NOMO-1 (cell line): ENCODE measurements around the gene TMOD2.

Source experiments
- DNase-seq, 2 experiments: peaks; one replicate each; lab custom pipeline; 2025; ENCODE audit not compliant: unreplicated experiment in 2 of 2; lab: John Stamatoyannopoulos, UW

TMOD2 gene

DNA sequence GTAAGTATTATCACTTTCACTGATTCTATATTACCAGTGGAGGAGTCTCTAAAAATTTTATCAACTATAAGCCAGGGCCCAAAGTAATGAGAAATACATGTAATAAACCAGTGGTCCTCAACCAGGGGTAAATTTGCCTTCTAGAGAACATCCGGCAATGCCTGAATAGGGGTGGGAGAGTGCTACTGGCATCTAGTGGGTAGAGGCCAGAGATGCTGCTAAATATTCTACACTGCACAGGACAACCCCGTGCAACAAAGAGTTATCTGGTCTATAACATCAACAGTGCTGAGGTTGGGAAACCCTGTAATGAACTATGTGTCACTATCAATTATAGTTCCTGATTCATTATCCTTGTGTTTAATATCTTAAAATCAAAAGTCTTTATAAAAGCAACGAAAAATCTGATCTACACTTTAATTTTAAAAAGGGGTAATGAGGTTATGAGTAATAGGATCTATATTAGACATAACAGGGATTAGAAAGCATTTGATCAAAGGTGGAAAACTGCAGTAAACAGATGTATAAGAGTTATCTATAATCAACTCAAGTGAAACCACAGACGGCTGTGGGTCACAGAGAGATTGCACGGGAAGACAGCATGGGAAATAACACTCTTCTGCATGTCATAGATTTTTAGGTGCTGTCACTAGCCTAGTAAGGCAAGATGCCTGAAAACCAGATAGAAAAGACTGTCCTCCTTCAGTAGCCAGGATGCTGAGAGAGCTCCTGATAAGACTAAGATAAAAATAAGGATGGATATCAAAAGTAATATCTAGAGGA is 16.0 kb upstream of the TMOD2 start:
- DNase-seq: no peak

DNA sequence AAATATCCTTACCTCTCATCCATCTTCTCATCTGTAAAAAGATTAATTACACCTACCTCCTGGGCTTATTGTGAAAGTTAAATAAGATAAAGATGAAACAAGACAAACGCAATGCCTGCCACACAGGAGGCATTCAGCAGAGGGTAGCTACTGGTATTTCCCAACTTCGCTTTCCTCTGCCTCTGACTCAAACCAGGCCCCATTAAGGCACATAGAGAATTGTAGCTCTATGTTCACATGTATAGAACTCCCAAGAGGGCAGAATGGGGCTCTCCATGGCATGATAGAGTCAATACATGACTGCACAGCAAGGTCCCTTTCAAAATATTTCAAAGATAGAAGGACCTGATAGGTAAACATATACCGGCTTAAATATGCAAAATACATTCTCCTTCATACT is 15.3 kb upstream of the TMOD2 start:
- peak; percentile 33 to 50 for DNase-seq

DNA sequence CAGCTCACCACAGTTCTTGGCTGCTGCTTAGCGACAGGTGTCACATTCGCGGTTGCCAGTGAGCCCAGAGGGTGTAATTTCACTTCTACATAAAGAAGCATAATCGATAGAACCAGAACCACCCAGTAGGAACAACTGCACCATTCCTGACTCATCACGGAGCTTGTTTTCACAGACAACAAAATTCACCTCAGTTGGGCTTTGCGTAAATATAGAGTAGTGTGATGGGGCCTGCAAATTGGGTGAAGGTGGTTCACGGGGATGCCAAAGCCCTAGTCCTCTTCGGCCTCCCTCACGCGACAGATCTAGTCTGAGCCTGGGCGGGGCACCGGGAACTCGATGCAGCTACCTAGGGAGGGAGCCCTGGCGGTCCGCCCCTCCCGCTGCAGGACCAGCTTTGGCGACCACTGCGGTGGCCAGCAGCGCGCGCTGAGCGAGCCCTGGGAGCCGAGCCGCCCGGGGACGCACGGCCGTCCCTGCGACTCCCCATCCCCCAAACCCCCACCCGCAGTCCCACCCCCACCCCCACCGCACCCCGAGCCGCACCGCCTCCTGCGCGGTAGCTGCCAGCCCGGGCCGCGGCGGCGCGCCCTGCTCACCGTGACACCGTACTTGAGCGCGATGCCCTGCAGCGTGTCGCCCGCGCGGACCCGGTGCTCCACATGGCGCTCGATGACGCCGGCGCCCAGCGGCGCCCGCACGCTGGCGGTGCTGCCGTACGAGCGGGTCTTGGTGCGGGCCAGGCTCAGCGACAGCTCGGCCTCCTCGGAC is 14.5 kb upstream of the TMOD2 start:
- peak; percentile 20 to 48 for DNase-seq

DNA sequence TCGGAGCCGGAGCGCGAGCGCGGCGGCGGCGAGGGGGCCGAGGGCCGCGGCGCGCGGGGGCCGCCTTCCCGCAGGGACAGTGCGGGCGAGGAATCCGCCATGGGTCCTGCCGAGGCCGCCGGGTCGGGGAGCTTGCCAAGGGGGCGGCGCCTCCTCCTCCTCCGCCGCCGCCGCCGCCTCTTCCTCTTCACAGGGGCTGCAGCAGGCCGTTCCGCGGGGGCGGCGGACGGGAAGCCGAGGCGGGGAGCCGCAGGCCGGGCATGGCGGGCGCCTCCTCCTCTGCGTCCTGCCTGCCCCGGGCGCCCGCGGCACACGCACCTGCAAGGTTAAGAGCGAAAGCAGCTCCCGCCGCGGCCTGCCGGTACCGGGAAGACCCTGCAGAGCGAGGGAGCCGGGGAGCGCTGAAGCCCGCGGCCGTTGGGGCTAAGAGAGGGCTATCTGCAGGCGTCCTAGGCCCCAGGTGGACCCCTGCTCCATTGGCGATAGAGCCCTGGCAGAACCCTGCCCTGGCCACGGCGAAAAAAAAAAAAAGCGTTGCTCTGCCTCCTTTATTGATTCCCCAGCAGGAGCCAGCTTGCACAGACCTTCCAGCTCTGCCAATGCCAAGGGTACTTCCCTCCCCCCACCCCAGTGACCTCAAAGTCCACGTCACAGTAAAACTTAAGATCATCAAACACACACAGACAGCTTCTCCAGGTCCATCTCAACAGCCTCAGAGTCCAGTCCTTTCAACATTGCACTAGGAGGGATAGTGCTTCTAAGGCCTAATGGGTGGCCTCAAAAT is 13.7 kb upstream of the TMOD2 start, which contains the start of gene LYSMD2:
LYSMD2 (minus strand) TSS at position 134 of the 784 bp plus-strand sequence; CDS start at position 101, 33 bp downstream.
- peak; percentile 48 to 58 for DNase-seq

DNA sequence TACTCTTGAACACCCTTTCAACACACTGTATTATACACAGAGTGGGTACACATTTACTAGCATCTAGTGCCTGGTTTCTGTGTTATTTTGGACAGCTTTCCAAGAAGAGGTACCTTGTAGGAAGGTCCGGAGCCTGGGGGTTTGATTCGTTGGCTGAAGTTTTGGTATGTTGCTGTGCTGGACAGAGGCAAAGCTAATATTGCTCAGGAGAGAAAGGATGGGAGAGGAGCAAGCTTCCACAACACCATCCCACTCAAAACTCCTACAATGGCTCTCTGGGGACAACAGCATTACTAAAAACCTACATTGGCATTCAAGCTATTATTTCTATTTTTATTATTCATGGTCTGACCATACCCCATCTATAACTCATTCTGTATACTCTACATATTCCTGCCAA is 12.8 kb upstream of the TMOD2 start:
- DNase-seq: no peak

DNA sequence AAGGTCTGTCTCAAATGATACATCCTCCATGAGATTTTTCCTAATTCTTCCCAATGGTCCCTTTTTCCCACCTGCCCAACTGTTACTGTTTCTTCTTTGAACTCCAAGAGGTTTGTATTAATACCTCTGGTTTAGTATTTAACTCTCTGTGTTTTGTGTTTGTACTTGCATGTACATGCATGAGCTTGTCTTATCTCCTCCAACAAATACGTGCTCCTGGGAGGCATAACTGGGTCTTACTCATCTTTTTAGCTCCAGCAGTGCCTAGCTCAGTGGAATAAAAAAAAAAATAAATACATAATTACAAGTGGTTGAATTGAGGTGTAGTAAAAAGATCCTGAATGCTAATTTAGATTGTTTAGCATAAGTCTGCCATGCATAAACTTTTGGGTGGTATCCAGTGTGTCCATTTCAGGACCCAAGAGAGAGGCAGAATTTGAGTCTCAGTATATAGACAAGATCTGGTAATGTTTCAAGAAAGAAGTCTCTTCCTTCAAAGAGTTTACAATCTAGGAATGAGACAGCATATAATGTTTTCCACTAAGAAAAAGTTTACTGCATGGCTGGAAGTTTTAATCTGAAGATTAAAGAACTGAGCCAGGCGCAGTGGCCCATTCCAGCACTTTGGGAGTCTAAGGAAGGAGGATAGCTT is 12.2 kb upstream of the TMOD2 start:
- no peak for DNase-seq

DNA sequence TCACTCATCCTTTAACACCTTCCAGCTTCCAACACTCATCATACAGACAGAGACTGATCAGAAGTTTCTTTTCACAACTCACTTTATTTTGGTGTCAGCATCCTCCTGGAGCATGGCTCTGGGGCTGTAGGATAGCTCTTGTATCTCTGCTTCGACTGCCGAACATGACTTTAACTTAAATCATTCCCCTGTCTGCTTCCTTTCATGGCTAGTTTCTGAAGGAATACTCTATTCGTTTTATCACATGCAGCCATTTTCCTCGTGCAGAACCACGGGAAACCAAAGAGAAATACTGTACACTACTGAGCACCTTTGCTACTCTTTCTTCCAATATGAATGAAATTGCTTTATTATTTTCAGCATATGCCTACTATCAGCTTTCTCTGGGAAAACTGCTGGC is 2.1 kb upstream of the TMOD2 start:
- no peak for DNase-seq

DNA sequence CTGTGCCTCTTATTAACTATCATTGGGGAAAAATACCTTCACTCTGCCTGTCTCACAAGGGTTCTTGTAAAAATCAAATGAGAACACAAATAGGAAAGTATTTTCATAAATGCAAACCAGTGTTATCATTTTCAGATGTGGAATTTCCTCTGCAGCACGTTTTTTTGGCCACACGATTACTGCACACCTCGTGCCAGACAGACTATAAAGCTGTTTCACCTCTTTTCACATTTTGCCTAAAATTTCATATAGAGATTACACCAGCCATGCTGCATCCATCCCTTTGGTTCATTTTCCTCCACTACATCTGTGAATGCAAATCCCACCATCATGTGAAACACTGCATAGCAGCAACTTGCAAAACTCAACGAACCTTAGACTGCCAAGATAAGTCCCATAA is 1.2 kb upstream of the TMOD2 start:
- DNase-seq: no peak

DNA sequence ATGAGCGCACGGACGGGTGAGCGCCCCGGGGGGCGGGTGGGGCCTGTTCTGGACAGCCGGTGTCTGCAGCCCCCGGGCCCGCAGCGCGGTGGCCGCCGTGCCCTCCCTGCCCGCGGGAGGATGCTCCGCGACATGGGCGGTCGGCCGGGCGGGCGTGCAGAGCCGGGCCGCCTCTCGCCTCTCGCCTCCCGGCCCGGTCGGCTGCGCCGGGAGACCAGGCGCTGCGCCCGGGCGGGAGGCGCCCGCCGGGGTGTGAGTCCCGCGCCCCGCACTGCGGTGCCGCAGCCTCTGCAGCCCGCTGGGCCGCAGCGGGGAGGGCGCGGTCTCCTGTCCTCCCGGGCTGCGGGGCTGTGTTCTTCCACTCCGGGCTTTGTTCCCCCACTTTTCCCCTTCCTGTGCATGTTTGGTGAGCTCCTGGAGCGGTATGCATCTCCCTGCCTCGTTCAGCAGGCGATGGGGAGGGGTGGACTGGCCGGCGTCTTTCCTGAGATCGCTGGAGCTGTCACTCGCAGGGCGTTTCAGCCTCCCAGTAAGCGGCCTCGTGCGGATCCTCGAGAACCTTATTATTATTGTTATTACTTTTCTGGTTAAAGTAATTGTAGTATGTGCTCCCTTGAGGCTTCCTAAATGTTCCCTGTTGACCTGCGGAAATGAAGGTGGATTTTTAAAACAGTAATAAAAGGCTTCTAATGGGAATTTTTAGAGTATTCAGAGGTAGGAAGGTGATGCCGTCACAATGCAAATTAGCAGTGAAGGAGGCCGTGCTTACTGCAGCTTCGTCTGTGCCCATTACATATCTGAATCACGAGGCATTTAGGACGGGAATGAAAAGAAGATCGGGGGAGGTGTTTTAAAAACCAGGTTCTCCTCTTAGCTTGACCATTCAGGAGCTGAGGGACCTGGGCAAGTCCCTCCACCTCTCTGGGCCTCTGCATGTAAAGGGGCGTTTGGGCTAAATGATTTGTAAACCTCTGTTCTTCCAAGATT is 593 bp downstream of the TMOD2 start:
- DNase-seq: no peak

DNA sequence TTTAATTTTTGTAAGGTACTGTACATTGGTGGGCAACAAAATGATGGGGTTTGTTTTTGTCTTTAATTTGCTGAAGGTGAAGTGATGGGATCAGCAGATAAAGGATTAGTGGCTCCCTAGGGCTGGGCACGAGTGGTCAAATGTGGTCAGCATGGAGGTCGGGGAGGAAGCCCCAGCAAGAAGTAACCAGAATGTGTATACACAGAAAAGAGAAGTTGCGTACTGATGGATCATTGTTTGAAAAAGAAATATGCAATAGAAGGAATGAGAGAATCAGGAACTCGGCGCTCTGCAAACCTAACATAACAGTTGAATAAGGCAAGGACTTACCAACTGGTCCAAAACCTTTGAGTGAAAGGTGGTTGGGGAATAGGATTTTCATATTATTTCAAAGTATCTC is 1.5 kb downstream of the TMOD2 start:
- DNase-seq: peak in 1 of 2 experiments; percentile 67

DNA sequence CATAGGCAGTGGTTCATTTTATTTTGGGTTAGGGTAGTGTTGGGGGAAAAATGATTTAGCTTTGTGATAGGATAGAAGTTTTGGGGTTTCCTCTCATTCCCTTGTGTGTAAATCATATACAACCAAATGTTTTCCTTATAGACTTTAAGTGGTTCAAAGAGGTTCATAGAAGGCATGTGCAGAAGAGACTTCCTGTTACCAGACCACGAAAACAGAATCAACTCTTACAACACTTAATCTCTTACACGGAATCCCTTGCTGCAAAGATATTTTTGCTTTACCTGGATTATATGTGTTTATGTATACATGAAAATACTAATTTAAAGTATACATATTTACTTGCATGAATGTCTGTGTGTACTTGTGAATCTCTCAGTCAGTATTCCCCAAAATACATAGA is 2.9 kb downstream of the TMOD2 start:
- DNase-seq: peak in 1 of 2 experiments; percentile 30

DNA sequence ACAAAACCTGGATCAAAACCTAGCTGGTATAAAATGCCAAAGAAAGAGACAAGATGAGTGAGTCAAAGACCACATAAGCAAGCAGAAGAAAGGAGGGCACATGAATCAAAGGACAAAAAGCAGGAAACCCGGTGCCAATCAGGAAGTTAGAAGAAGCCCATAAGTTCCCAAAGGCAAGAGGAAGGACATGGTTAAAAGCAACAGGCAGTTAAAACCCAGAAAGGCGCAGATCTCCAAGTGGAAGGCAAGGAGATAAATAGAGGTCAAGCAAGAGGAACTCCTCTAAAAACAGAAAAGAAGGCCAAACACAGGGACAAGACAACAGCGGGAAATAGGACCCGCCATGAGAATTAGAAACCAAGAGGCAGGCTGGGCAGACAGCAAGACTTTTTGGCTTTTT is 4.4 kb downstream of the TMOD2 start:
- peak in 1 of 2 experiments; percentile 18 for DNase-seq

DNA sequence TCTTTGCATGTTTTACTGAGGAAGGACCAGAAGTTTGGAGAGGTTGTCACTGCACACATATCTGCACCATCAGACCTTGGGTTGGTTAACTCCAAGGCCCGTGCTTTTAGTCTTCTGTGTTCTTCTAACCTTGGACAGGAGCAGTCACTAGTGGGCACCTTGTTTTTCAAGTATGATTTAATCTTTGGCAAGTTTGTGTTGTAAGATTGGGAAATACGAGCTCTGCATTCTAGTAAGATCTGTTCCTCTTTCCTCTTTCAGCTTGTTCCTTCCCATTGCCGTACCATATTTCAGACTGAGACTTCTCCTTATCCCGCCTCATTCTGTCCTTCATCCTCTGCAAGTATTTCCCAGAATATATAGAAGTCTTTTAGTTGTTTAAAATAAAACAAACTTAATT is 5.1 kb downstream of the TMOD2 start:
- DNase-seq: peak; percentile 49 to 93

DNA sequence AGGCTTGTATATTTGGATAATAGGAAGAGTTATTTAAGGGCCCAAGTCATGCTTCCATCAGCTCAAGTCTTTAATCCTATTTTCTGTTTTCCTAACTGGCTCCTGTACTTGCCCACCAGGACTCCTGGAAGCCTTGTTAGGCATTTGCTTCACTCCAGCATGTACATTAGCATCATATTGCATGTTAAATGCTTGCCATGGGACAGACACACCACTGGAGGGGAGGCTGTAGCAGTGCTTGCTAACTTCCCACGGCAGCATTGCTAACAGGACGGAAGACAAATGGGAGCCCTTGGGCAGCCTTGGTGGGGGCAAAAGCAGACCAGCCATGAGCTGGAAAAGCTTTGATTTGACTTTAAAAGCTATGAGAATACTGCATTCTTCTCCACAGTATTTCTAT is 6.1 kb downstream of the TMOD2 start:
- DNase-seq: no peak

DNA sequence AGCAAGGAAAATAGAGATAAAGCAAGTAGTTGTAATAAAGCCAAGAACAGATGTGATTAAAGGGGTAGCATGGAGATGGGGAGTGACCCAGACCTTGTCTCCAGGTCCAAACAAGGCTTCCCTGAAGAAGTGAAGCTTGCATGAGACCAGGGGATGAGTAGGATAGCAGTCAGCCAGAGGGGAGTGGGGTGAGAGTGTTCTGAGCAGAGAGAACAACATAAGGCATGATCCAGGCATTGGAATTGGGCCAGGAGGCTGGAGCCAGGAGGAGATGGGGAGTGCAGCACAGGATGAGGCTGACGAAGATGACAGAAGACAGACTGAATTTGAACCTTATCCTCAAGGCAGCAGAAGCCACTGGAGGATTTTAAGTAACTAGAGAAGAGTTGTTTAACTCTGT is 7.2 kb downstream of the TMOD2 start:
- DNase-seq: no peak

DNA sequence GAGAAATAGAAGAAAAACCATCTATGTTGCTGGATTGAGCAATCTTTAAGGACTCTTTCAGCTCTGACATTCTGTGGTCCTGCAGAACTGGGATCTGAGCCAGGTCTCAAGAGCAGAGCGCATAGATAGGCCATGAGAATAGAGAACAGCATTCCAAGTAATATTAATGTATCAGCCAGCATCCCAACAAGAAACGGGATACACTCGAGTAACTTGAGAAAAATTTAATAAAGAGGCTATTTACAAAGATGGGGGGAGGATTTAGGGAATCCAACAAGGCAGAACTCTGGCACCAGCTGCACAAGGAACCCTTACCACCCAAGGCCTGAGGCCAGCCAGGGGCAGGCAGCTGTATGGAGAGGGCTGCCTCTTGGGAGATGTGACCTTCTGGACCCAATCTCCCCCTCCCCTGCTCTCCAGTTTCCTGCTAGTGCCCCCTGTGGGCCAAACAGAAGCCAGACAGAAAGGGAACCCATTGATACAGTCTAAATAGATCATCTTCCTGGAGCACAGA is 8.2 kb downstream of the TMOD2 start:
- no peak for DNase-seq

DNA sequence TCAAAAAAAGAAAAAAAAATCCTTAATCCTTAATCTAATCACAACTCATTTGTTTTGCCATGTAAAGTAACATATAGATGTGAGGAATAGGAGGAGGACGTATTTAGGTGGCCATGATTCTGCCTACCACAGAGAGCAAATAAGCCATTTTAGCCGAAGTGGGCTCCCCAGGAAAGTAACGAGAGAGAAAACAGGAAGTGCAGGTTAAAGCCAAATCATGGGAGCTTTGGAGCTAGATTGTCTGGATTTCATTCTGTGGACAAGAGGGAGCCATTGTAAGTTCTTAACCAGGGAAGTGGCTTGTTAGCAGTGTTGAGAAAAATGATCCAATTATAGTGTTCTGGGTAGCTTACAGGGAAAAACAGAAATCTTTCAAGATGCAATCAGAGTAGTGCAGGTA is 9.4 kb downstream of the TMOD2 start:
- no peak for DNase-seq

DNA sequence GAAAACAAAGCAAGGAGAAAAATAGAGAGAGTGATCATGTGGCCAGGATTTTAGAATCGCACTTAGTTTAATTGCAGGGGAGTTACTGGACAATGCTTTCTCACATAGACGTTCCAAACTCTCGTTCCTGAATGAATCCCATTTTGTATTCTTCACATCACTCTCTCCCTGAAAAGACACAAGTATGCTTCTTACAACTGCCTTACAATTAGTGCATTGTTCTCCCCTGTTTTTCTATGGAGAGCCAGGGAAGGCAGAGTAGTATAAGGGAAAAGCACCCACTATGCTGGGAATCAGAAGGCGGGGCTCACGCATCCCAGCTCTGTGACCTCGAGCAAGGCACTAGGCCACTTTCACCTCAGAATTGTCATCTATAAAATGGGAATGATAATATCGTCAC is 14.4 kb downstream of the TMOD2 start:
- DNase-seq: no peak

DNA sequence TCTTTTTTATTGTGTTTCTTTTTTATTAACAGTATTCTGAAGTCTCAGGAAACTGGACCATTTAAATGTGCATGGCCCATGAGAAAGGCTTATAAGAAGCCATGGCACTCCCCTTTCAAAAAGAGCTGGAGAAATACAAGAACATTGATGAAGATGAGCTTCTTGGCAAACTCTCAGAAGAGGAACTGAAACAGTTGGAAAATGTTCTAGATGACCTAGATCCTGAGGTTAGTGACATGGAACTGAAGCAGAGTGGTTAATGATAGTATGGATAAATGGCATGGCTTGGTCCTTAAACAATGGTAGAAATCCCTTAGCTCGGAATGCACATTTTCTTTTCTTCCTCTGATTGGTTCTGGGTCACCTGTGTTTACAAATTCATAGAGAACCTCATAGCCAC is 14.9 kb downstream of the TMOD2 start:
- peak; percentile 11 to 16 for DNase-seq
